ENCODE measurements around the gene EME1.

DNA sequence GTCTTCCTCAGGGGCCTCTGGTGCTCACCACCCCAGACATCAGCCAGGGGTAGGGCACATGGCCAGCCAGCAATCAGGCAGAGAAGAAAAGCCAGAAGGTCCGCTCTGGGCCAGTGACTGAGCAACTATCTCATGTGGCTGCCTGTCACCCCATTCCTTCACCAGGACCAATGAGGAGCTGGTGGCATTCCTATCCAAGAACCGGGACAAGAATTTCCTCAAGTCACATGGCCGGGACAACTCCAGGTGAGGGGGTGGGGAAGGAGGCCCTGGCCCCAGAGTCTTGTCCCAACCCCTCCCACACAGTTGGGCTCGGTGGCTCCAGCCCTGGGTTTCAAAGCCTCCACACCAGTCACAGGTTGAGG lies 17.7 kb upstream of the EME1 start:
- TF ChIP-seq, protein P1, sequence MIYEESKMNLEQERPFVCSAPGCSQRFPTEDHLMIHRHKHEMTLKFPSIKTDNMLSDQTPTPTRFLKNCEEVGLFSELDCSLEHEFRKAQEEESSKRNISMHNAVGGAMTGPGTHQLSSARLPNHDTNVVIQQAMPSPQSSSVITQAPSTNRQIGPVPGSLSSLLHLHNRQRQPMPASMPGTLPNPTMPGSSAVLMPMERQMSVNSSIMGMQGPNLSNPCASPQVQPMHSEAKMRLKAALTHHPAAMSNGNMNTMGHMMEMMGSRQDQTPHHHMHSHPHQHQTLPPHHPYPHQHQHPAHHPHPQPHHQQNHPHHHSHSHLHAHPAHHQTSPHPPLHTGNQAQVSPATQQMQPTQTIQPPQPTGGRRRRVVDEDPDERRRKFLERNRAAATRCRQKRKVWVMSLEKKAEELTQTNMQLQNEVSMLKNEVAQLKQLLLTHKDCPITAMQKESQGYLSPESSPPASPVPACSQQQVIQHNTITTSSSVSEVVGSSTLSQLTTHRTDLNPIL (CRISPR knock-in tag; IDR thresholded peaks at IDR 0.05; ENCODE audit: low read depth) = no peak
- TF ChIP-seq RARB (CRISPR knock-in tag; IDR thresholded peaks at IDR 0.05) = no peak
- no peak for TF ChIP-seq TSHZ2 (CRISPR knock-in tag; IDR thresholded peaks at IDR 0.05)
- no peak for TF ChIP-seq TOX (CRISPR knock-in tag; IDR thresholded peaks at IDR 0.05; ENCODE audit: borderline replicate concordance)
- TF ChIP-seq ZFP3 (CRISPR knock-in tag; IDR thresholded peaks at IDR 0.05) = no peak
